Globus pallidus (tissue), 1 donor: ENCODE results near the gene IGF2BP3.
A peak's percentile ranks its signal among the peaks of the same experiment; 100 is the strongest.

Experiments used
- DNase-seq: peaks from one replicate; pipeline ENCODE4 v3.0.0-alpha.2; 2015; ENCODE audit warnings: low spot score

The IGF2BP3 gene

DNA sequence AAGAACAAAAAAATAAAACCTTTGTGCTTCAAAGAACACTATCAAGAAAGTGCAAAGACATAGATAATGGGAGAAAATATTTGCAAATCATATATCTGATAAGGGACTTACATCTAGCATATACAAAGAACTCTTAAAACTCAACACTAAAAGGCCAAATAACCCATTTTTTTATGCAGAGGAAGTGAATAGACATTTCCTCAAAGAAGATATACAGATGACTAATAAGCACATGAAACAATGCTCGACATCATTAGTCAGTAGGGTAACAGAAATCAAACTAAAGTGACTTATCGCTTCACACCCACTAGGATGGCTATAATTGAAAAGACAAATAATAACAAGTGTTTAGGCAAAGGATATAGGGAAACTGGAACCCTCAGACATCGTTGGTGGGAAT is 93.2 kb downstream of the IGF2BP3 start:
- DNase-seq: no peak

GRCh38 chr7:23373151-23374004 is 96.9 kb downstream of the IGF2BP3 start:
- no peak for DNase-seq

DNA sequence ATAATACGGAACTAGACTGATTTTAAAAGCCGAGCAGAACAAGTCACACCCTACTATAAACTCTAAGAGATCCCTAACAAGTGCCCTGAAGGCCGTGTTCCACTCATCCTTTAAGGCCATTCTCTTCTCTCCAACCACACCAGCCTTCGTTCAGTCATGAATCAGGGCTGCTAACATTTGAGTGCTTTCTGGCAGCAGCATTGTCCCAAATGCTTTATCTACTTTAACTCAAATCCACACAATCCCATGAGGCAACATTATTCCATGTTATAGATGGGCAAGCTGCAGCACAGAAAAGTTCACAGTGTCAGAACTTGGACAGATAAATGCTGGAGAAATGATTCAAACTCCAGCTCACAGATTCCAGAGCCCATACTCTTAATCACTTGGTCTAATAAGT is 97.7 kb downstream of the IGF2BP3 start:
- DNase-seq: no peak

GRCh38 chr7:23371654-23372053 is 98.6 kb downstream of the IGF2BP3 start:
- DNase-seq: no peak

- no peak for DNase-seq
Observed at GRCh38 chr7:23369695-23370404, 100.4 kb downstream of the IGF2BP3 start.

DNA sequence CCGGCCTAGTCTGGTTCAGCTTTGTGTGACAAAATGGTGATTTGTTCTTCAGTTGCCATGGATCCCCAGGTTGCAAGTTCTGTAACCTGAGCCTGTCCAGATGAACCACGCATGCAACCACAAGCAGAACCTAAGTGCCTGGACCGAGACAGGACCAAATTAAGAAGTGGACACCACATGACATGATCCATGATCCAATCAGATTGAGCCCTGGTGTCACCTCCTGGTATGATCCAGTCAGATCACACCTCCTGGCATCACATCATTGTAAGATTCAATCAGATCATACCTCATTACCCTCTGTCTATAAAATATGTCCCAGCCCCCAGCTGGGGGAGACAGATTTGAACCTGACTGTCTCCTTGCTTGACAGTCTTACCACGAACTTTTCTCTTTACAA is 101.2 kb downstream of the IGF2BP3 start:
- no peak for DNase-seq

GRCh38 chr7:23358152-23358674 is 112.1 kb downstream of the IGF2BP3 start:
- no peak for DNase-seq

- DNase-seq: no peak
Observed at GRCh38 chr7:23357190-23358093, 112.8 kb downstream of the IGF2BP3 start.

GRCh38 chr7:23356726-23357125 is 113.6 kb downstream of the IGF2BP3 start:
- DNase-seq: no peak

- DNase-seq: no peak
Observed at GRCh38 chr7:23356168-23356567, 114.1 kb downstream of the IGF2BP3 start.

GRCh38 chr7:23353172-23353571 is 117.1 kb downstream of the IGF2BP3 start:
- DNase-seq: no peak

GRCh38 chr7:23350466-23350865 is 119.8 kb downstream of the IGF2BP3 start:
- DNase-seq: no peak

GRCh38 chr7:23349484-23350157 is 120.7 kb downstream of the IGF2BP3 start:
- DNase-seq: no peak

DNA sequence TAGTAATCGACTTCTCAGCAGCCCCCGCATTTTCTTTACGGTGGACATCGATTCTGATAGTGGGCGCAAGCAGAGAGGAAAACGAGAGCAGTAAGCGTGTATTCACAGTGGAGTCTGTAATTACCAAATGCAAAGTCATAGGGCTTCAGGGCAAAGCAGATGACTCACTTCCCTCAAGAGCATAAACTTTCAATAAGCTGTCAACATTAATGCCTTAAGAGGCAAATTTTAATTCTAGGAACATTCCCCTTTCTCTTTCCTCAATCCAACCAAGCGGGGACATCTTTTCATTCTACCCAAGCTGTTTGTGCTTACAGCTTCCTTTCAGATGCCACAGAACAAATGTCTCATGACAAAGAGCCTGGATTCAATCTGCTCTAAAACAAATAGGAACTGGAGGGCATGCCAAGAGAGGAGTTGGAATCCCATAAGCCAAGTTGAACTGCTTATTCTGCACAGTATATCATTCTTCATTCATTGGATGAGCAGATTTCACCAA is 122.6 kb downstream of the IGF2BP3 start:
- peak; percentile 3 for DNase-seq

GRCh38 chr7:23347033-23347681 is 123.1 kb downstream of the IGF2BP3 start:
- DNase-seq: no peak

DNA sequence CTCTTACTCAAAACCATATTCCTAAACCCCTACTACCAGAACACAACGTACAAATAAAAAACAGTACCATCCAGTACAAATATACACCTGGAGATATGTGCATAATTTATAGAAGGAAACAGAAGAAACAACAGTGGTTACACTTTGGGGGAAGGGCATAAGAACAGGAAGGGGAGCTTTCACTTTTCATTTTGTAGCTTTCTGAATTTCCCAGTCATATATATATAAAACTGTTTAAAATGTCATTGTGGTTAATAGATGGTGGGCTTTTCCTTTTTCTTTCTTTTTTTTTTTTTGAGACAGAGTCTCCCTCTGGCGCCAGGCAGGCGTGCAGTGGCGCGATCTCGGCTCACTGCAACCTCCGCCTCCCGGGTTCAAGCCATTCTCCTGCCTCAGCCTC is 124.0 kb downstream of the IGF2BP3 start:
- no peak for DNase-seq

GRCh38 chr7:23345601-23346000 is 124.7 kb downstream of the IGF2BP3 start:
- no peak for DNase-seq

GRCh38 chr7:23343806-23344475 is 126.3 kb downstream of the IGF2BP3 start:
- DNase-seq: no peak

DNA sequence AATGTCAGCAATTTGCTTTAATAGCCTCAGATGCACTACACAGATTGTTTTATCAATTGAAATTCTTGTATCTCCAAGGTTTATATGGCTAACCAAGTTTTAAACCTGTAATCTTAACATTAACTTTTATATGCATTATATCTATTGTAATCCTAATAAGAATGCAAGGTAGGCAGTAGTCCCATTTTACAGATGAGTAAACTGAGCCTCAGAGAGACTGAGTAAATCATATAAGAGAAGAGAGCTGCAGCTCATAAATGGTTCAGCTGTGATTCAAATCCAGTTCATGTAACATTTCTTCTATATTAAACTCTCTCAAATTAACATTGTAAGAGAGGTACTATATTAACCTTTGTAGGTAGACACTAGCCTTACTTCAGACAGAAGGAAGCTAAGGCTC is 127.2 kb downstream of the IGF2BP3 start:
- no peak for DNase-seq
